SK-N-MC (cell line): ENCODE data around the gene TIPRL.

ENCODE experiments used
- EZH2 ChIP-seq: fragments of 200-600 bp; sonication (generic); IDR thresholded peaks from one replicate; pipeline ENCODE4 v1.6.1; 2017; ENCODE audit warnings: antibody characterized with exemption
- FOXP2 ChIP-seq: optimal IDR thresholded peaks from 2 replicates; pipeline ENCODE3; 2011; ENCODE audit warnings: mild to moderate bottlenecking, moderate library complexity; ENCODE audit not compliant: insufficient read depth; ENCODE audit errors: extremely low read length, control extremely low read depth
- POLR2AphosphoS5 ChIP-seq: IDR thresholded peaks from 2 replicates; pipeline ENCODE4 v1.6.1; 2012; ENCODE audit warnings: mild to moderate bottlenecking, low read depth, low read length, borderline replicate concordance

GRCh38 chr1:168138134-168138533, 40.6 kb upstream of the TIPRL start:
- no peak for TF ChIP-seq EZH2
- TF ChIP-seq POLR2AphosphoS5: no peak
- TF ChIP-seq FOXP2: no peak
